PC-3 (cell line): ENCODE results near the gene DHDDS. TPM values are rescaled to one million over a fixed set of nuclear protein-coding genes. Genes with fewer than 3 reads are reported as not detected.
A peak's percentile ranks its signal among the peaks of the same experiment; 100 is the strongest.

ENCODE experiments used
- ATAC-seq: fragments of 200-7000 bp; cut with Tn5 transposase; 2 replicates; pipeline ENCODE4 v1.9.1; 2020; ENCODE audit warnings: mild to moderate bottlenecking, moderate library complexity
- BruUV-seq: library from RNA; stranded (reverse); fragments of 400-500 nt; replicated peaks from 2 replicates; lab custom pipeline; 2021; lab: Mats Ljungman, UMichigan
- CTCF ChIA-PET: fragments of 300-600 bp; sonication (Branson Sonifier 250); formaldehyde crosslinking; loops from one replicate; lab custom pipeline; 2022; ENCODE audit warnings: antibody characterized with exemption; lab: Charles Lee
- POLR2A ChIA-PET: fragments of 300-600 bp; sonication (Branson Sonifier 250); formaldehyde crosslinking; loops from one replicate; lab custom pipeline; 2022; ENCODE audit warnings: antibody characterized with exemption; ENCODE audit not compliant: unreplicated experiment; lab: Charles Lee
- DNase-seq: peaks from one replicate; pipeline ENCODE4 v3.0.0-alpha.2; 2015
- H2AFZ ChIP-seq: fragments of 300-600 bp; sonication (generic); 2 replicates; pipeline ENCODE4 v1.6.0; 2016; ENCODE audit warnings: antibody characterized with exemption, low read length
- H3F3A ChIP-seq: fragments of 300-600 bp; sonication (generic); one replicate; pipeline ENCODE4 v1.6.0; 2017; ENCODE audit warnings: antibody characterized with exemption, low read length, control low read depth, mild to moderate bottlenecking; ENCODE audit not compliant: unreplicated experiment
- H3K27ac ChIP-seq: fragments of 300-600 bp; sonication (generic); 2 replicates; pipeline ENCODE4 v1.5.1; 2016; ENCODE audit warnings: mild to moderate bottlenecking, low read length
- H3K27me3 ChIP-seq: fragments of 300-600 bp; sonication (generic); 2 replicates; pipeline ENCODE4 v1.6.1; 2016; ENCODE audit warnings: low read length, mixed read lengths
- H3K36me3 ChIP-seq: fragments of 300-600 bp; sonication (generic); 2 replicates; pipeline ENCODE4 v1.6.1; 2016; ENCODE audit warnings: low read depth, mixed run types, low read length, mixed read lengths
- H3K4me1 ChIP-seq: fragments of 300-600 bp; sonication (generic); 2 replicates; pipeline ENCODE4 v1.5.1; 2016; ENCODE audit warnings: low read length; ENCODE audit not compliant: insufficient read depth
- H3K4me2 ChIP-seq: fragments of 300-600 bp; sonication (generic); 2 replicates; pipeline ENCODE4 v1.6.0; 2016; ENCODE audit warnings: low read length
- H3K4me3 ChIP-seq: fragments of 300-600 bp; sonication (generic); 2 replicates; pipeline ENCODE4 v1.5.1; 2016; ENCODE audit warnings: mild to moderate bottlenecking, low read length, mixed read lengths
- H3K79me2 ChIP-seq: fragments of 300-600 bp; sonication (generic); 2 replicates; pipeline ENCODE4 v1.6.1; 2017; ENCODE audit warnings: low read length, mixed read lengths
- H3K9ac ChIP-seq: fragments of 300-600 bp; sonication (generic); 2 replicates; pipeline ENCODE4 v1.6.0; 2016; ENCODE audit warnings: mild to moderate bottlenecking, low read length
- H3K9me2 ChIP-seq: fragments of 300-600 bp; sonication (generic); replicated peaks from 2 replicates; pipeline ENCODE4 v1.6.1; 2016; ENCODE audit warnings: mixed run types, low read length, mixed read lengths
- H3K9me3 ChIP-seq: fragments of 300-600 bp; sonication (generic); 2 replicates; pipeline ENCODE4 v1.6.1; 2016; ENCODE audit warnings: low read length, mixed read lengths
- H4K20me1 ChIP-seq: fragments of 300-600 bp; sonication (generic); 2 replicates; pipeline ENCODE4 v1.6.1; 2016; ENCODE audit warnings: low read length, mixed read lengths
- CTCF ChIP-seq: fragments of 300-600 bp; sonication (generic); conservative IDR thresholded peaks from 2 replicates; pipeline ENCODE4 v1.5.1; 2017; ENCODE audit warnings: antibody characterized with exemption, low read depth, mild to moderate bottlenecking, low read length
- EZH2 ChIP-seq: fragments of 300-600 bp; sonication (generic); IDR thresholded peaks from one replicate; pipeline ENCODE4 v1.6.1; 2017; ENCODE audit warnings: antibody characterized with exemption, mild to moderate bottlenecking, low read length; ENCODE audit not compliant: unreplicated experiment
- EZH2phosphoT487 ChIP-seq: fragments of 300-600 bp; sonication (generic); IDR thresholded peaks from 2 replicates; pipeline ENCODE4 v1.6.1; 2018; ENCODE audit warnings: mild to moderate bottlenecking, antibody characterized with exemption, low read length, borderline replicate concordance
- intact Hi-C: fragments of 100-400 bp; cut with micrococcal nuclease; formaldehyde crosslinking; loops from 2 replicates; pipeline ENCODE4 v1.9.0; 2023
- total RNA-seq: library from RNA; depleted of rRNA; stranded (reverse); fragments of >200 nt; gene quantifications from 2 replicates; pipeline ENCODE4 v1.2.3, GENCODE V29; 2014

The DHDDS gene
- total RNA-seq, 1 experiment from 2014 or later, result 49.6 TPM

GRCh38 chr1:26387447-26387846 lies 44.7 kb upstream of the DHDDS start:
- no peak overlapping the region for H3K9ac ChIP-seq
- no peak overlapping the region for H3K4me3 ChIP-seq
- H3K9me2 ChIP-seq, result no peaks in the 10 kb centered on the region
- intact Hi-C loops, result no loop called here
- peaks cover 29% of the 10 kb centered on the region for H3K4me1 ChIP-seq
- no peaks in the 10 kb centered on the region for H4K20me1 ChIP-seq
- BruUV-seq, result no TSS peak
- TF ChIP-seq EZH2phosphoT487 (no peak), EZH2 (no peak), CTCF (no peak)
- POLR2A ChIA-PET, result no interaction called here
- H3K79me2 ChIP-seq, result no peaks in the 10 kb centered on the region
- H3F3A ChIP-seq, result no peaks in the 10 kb centered on the region
- H3K4me2 ChIP-seq, result no peak overlapping the region
- H3K27me3 ChIP-seq, result no peaks in the 10 kb centered on the region
- H3K36me3 ChIP-seq, result no peaks in the 10 kb centered on the region
- ATAC-seq (peak; percentile 84), DNase-seq (peak; percentile 97)
- H3K27ac ChIP-seq, result peak overlapping the region; percentile 50
- H3K9me3 ChIP-seq, result no peaks in the 10 kb centered on the region
- no peak overlapping the region for H2AFZ ChIP-seq
- CTCF ChIA-PET, result no interaction called here

GRCh38 chr1:26388791-26389445 lies 43.2 kb upstream of the DHDDS start:
- BruUV-seq, result no TSS peak
- no peak overlapping the region for H3K27ac ChIP-seq

More at GRCh38 chr1:26388791-26389445, 43.2 kb upstream of the DHDDS start:
- ChIA-PET POLR2A (no interaction called here), CTCF (interaction anchor here (0.6 to 1.0 kb wide), 2 partner anchors 11 to 16 kb away, joined by 3 read pairs; no protein-coding TSS in a partner anchor)
- Histone ChIP-seq H3F3A (no peaks in the 10 kb centered on the region), H3K9ac (no peak overlapping the region), H3K9me2 (no peaks in the 10 kb centered on the region), H3K27me3 (no peaks in the 10 kb centered on the region), H3K36me3 (no peaks in the 10 kb centered on the region), H2AFZ (no peak overlapping the region), H3K4me1 (peaks cover 29% of the 10 kb centered on the region), H4K20me1 (no peaks in the 10 kb centered on the region), H3K9me3 (no peaks in the 10 kb centered on the region), H3K4me3 (no peak overlapping the region), H3K4me2 (peak overlapping the region; percentile 0; the same call in 1 of the 2 replicates), H3K79me2 (no peaks in the 10 kb centered on the region)
- peak; percentile 45 for DNase-seq
- intact Hi-C loops, result no loop called here
- TF ChIP-seq EZH2phosphoT487, result no peak
- no peak for TF ChIP-seq EZH2
- TF ChIP-seq CTCF, result no peak
- no peak for ATAC-seq
